HepG2 (cell line): Measurements from ENCODE around the gene ONECUT3. TPM values are rescaled to one million over a fixed set of nuclear protein-coding genes. Genes with fewer than 3 reads are reported as not detected.

Source experiments
- ATAC-seq: fragments of 200-7000 bp; cut with Tn5 transposase; 3 replicates; pipeline ENCODE4 v1.9.1; 2020; ENCODE audit warnings: mild to moderate bottlenecking, moderate library complexity
- BruUV-seq: library from RNA; stranded (reverse); fragments of 400-500 nt; replicated peaks from 2 replicates; lab custom pipeline; 2021; lab: Mats Ljungman, UMichigan
- CTCF ChIA-PET: fragments of 300-600 bp; formaldehyde crosslinking; extraction: SDS; loops from one replicate; lab custom pipeline; 2021; ENCODE audit warnings: low total read pairs, inconsistent platforms, low intra/inter-chr PET ratio; lab: Yijun Ruan, JAX
- POLR2A ChIA-PET: fragments of 350-600 bp; sonication (Branson Sonifier 250); formaldehyde crosslinking; loops from one replicate; lab custom pipeline; 2020; ENCODE audit warnings: antibody characterized with exemption, inconsistent platforms; lab: Yijun Ruan, JAX
- DNase-seq: peaks from one replicate; pipeline ENCODE4 v3.0.0-alpha.2; 2015; ENCODE audit warnings: low spot score
- FAIRE-seq: peaks from 3 replicates; lab custom pipeline; 2011; peaks lifted over from hg19 to GRCh38; lab: Jason Lieb, UNC
- H2AFZ ChIP-seq: one replicate; pipeline ENCODE4 v1.6.1; 2011; ENCODE audit warnings: low read length, inconsistent platforms
- H3K27ac ChIP-seq: fragments of 300-600 bp; 3 replicates; pipeline ENCODE4 v1.8.0; 2011; ENCODE audit warnings: mixed run types, mild to moderate bottlenecking, mixed read lengths, low read length, inconsistent platforms; ENCODE audit not compliant: insufficient read depth; ENCODE audit errors: extremely low read length
- H3K27me3 ChIP-seq, 2 experiments: fragments of 200-600 bp in 1 of 2; 2 replicates in 1 of 2; 3 replicates in 1 of 2; pipeline versions ENCODE4 v1.6.0 to v1.8.0; 2011; ENCODE audit warnings: low read length in 2 of 2, mild to moderate bottlenecking in 2 of 2, moderate library complexity in 2 of 2, inconsistent platforms in 1 of 2; ENCODE audit not compliant: insufficient read depth in 2 of 2, control insufficient read depth in 1 of 2
- H3K36me3 ChIP-seq, 2 experiments: fragments of 200-600 bp in 1 of 2; replicated peaks in 1 of 2; 2 replicates in 1 of 2; 3 replicates in 1 of 2; pipeline versions ENCODE4 v1.5.1 to v1.8.0; 2011; ENCODE audit warnings: low read length in 2 of 2, inconsistent platforms in 1 of 2; ENCODE audit not compliant: insufficient read depth in 2 of 2, control insufficient read depth in 1 of 2
- H3K4me1 ChIP-seq: 2 replicates; pipeline ENCODE4 v1.5.1; 2012; ENCODE audit warnings: low read length, inconsistent platforms; ENCODE audit not compliant: insufficient read depth
- H3K4me2 ChIP-seq: 2 replicates; pipeline ENCODE4 v1.6.0; 2011; ENCODE audit warnings: low read depth, low read length, inconsistent platforms
- H3K4me3 ChIP-seq, 3 experiments: fragments of 200-600 bp in 1 of 3; sonication (generic), shearing (Covaris generic) in 1 of 3; replicated peaks in 1 of 3; 2 replicates each; pipeline ENCODE4 v1.5.1; 2011 to 2016; ENCODE audit warnings: low read length in 3 of 3, inconsistent platforms in 2 of 3, low read depth in 2 of 3, mild to moderate bottlenecking in 2 of 3, control low read depth in 1 of 3, mixed read lengths in 1 of 3; ENCODE audit not compliant: insufficient read depth in 1 of 3
- H3K79me2 ChIP-seq: one replicate; pipeline ENCODE4 v1.6.1; 2011; ENCODE audit warnings: low read length, inconsistent platforms; ENCODE audit not compliant: insufficient read depth
- H3K9ac ChIP-seq: 2 replicates; pipeline ENCODE4 v1.6.0; 2011; ENCODE audit warnings: mild to moderate bottlenecking, low read depth, low read length, inconsistent platforms; ENCODE audit not compliant: insufficient read depth
- H3K9me3 ChIP-seq: 2 replicates; pipeline ENCODE4 v1.5.1; 2012; ENCODE audit warnings: mild to moderate bottlenecking, low read length
- H4K20me1 ChIP-seq: 2 replicates; pipeline ENCODE4 v1.6.0; 2011; ENCODE audit warnings: inconsistent platforms, mild to moderate bottlenecking, low read length, moderate library complexity; ENCODE audit not compliant: insufficient read depth
- CREM ChIP-seq, 2 experiments: sonication (generic) in 1 of 2; formaldehyde crosslinking in 1 of 2; IDR thresholded peaks; 2 replicates each; pipeline versions ENCODE4 v1.4.0 to v1.6.1; 2016 to 2020; ENCODE audit warnings: antibody characterized with exemption in 1 of 2, mild to moderate bottlenecking in 1 of 2, missing genetic modification reagents in 1 of 2
- REPIN1 ChIP-seq: sonication (generic); formaldehyde crosslinking; IDR thresholded peaks from 2 replicates; pipeline ENCODE4 v1.8.0; 2022; ENCODE audit warnings: missing genetic modification reagents, low read depth, mild to moderate bottlenecking, borderline replicate concordance
- RFX3 ChIP-seq: IDR thresholded peaks from 2 replicates; pipeline ENCODE4 v1.6.1; 2016; ENCODE audit warnings: missing biosample characterization, missing genetic modification reagents
- RORA ChIP-seq: sonication (generic); formaldehyde crosslinking; IDR thresholded peaks from 2 replicates; pipeline ENCODE4 v1.5.0; 2020; ENCODE audit warnings: mild to moderate bottlenecking, missing genetic modification reagents, moderate library complexity
- ZBTB40 ChIP-seq, 2 experiments: fragments of 450-650 bp in 1 of 2; sonication (generic) in 1 of 2; formaldehyde crosslinking in 1 of 2; IDR thresholded peaks; 2 replicates each; pipeline versions ENCODE4 v1.6.1 to v1.8.0; 2016 to 2022; ENCODE audit warnings: antibody characterized with exemption in 1 of 2, mild to moderate bottlenecking in 1 of 2, missing genetic modification reagents in 1 of 2
- ZNF335 ChIP-seq: sonication (generic); formaldehyde crosslinking; IDR thresholded peaks from 2 replicates; pipeline ENCODE4 v1.4.0; 2020; ENCODE audit warnings: missing genetic modification reagents
- ZNF589 ChIP-seq: sonication (generic); formaldehyde crosslinking; conservative IDR thresholded peaks from 2 replicates; pipeline ENCODE4 v1.8.0; 2022; ENCODE audit warnings: mild to moderate bottlenecking, moderate library complexity, missing genetic modification reagents
- ZNF878 ChIP-seq: sonication (generic); formaldehyde crosslinking; IDR thresholded peaks from 2 replicates; pipeline ENCODE4 v1.8.1; 2023; ENCODE audit warnings: mild to moderate bottlenecking, missing genetic modification reagents, moderate library complexity
- WGBS: methylation state at CpG from one replicate; pipeline ENCODE4 v1.1.6; 2017; ENCODE audit warnings: low lambda C conversion rate; 5-methylcytosine and 5-hydroxymethylcytosine counted together
- in situ Hi-C: cut with HindIII; loops from 2 replicates; pipeline ENCODE4 v1.10.0; 2017; ENCODE audit warnings: low pct_unique_long_range_greater_than_20kb; ENCODE audit not compliant: extremely low pct_ligation_motif_present
- intact Hi-C: fragments of 100-400 bp; cut with micrococcal nuclease; formaldehyde crosslinking; loops from one replicate; pipeline ENCODE4 v1.10.0; 2022; ENCODE audit not compliant: unreplicated experiment
- polyA plus RNA-seq, 8 experiments: library from polyadenylated mRNA; depleted of rRNA in 3 of 8; stranded (reverse) in 7 of 8; unstranded in 1 of 8; fragments of >200 nt; fragmentation: Illumina TruSeq in 4 of 8; extraction: Trizol in 4 of 8; gene quantifications; 2 replicates each; pipeline versions ENCODE4 v1.2.1 to v1.2.3, GENCODE V29; 2011 to 2016; ENCODE audit warnings: low read depth in 4 of 8, missing spikeins in 1 of 8, mixed read lengths in 1 of 8; ENCODE audit not compliant: insufficient read depth in 1 of 8
- total RNA-seq, 5 experiments: library from RNA; depleted of rRNA; stranded (reverse); fragments of >200 nt; fragmentation: Illumina TruSeq; extraction: Trizol; gene quantifications; 2 replicates each; pipeline ENCODE4 v1.2.3, GENCODE V29; 2016; ENCODE audit warnings: low read depth in 1 of 5

The ONECUT3 gene
- total and polyA plus RNA-seq, 2 of the 13 experiments (the other 11 are each of a cell fraction or from before 2014, with no cell fraction given): under 0.01 TPM; not detected in 1

GRCh38 chr19:1734321-1734966, 18.9 kb upstream of the ONECUT3 start:
- Histone ChIP-seq H2AFZ (no peak overlapping the region), H4K20me1 (no peaks in the 10 kb centered on the region), H3K36me3 (no peaks in the 10 kb centered on the region), H3K4me2 (no peak overlapping the region), H3K27ac (no peak overlapping the region), H3K4me1 (no peaks in the 10 kb centered on the region), H3K9ac (no peak overlapping the region), H3K79me2 (no peaks in the 10 kb centered on the region), H3K27me3 (peaks cover 4 to 65% of the 10 kb centered on the region in 2 experiments; a peak in 4 of 5 replicates), H3K9me3 (no peaks in the 10 kb centered on the region), H3K4me3 (no peak overlapping the region)
- WGBS: 22% methylated on average over 27 of the region's 28 CpGs
- TF ChIP-seq ZNF878 (CRISPR knock-in tag) (no peak), ZNF589 (no peak), RORA (CRISPR knock-in tag) (no peak), REPIN1 (CRISPR knock-in tag) (no peak), CREM (IDR thresholded peaks at IDR 0.05) (no peak), CREM (CRISPR knock-in tag; IDR thresholded peaks at IDR 0.05) (no peak), ZNF335 (no peak), RFX3 (no peak)
- ChIA-PET POLR2A (no interaction called here), CTCF (no interaction called here)
- DNase-seq (no peak), ATAC-seq (no peak), FAIRE-seq (no peak)
- no TSS peak for BruUV-seq
- in situ Hi-C loops: no loop called here
- intact Hi-C loops: no loop called here

- no peak overlapping the region for H3K27ac ChIP-seq
- no TSS peak for BruUV-seq
- in situ Hi-C loops: no loop called here
- no peak overlapping the region for H3K4me3 ChIP-seq
- no peak overlapping the region for H3K4me2 ChIP-seq
- ChIA-PET CTCF (no interaction called here), POLR2A (no interaction called here)
- intact Hi-C loops: no loop called here
- H3K79me2 ChIP-seq: no peaks in the 10 kb centered on the region
- FAIRE-seq: no peak
- WGBS: 40% methylated on average over 3 of the region's 3 CpGs
- peaks cover 3 to 63% of the 10 kb centered on the region in 2 experiments; a peak in 4 of 5 replicates for H3K27me3 ChIP-seq
- H3K36me3 ChIP-seq: no peaks in the 10 kb centered on the region
- no peak overlapping the region for H2AFZ ChIP-seq
- no peak for DNase-seq
- H4K20me1 ChIP-seq: no peaks in the 10 kb centered on the region
- ATAC-seq: no peak; the same call in 2 of the 3 replicates
- no peaks in the 10 kb centered on the region for H3K9me3 ChIP-seq
- no peak overlapping the region for H3K9ac ChIP-seq
- H3K4me1 ChIP-seq: no peaks in the 10 kb centered on the region
- TF ChIP-seq ZBTB40 (IDR thresholded peaks at IDR 0.05): no peak
- TF ChIP-seq ZBTB40 (CRISPR knock-in tag; IDR thresholded peaks at IDR 0.05): no peak
Observed at GRCh38 chr19:1736280-1736679, 17.0 kb upstream of the ONECUT3 start.
